MCF 10A (cell line): ENCODE results near the gene MUC22. TPM values are rescaled to one million over a fixed set of nuclear protein-coding genes. Genes with fewer than 3 reads are reported as not detected.
A peak's percentile ranks its signal among the peaks of the same experiment; 100 is the strongest.

ENCODE experiments used
- BruUV-seq: library from RNA; stranded (reverse); fragments of 400-500 nt; replicated peaks from 2 replicates; lab custom pipeline; 2021; lab: Mats Ljungman, UMichigan
- CTCF ChIA-PET: fragments of 300-600 bp; sonication (Branson Sonifier 250); formaldehyde crosslinking; extraction: SDS; loops from one replicate; lab custom pipeline; 2021; ENCODE audit warnings: antibody characterized with exemption, inconsistent platforms; lab: Yijun Ruan, JAX
- POLR2A ChIA-PET: fragments of 300-600, 350-650 bp; sonication (Branson Sonifier 250); formaldehyde crosslinking; extraction: SDS; loops from one replicate; lab custom pipeline; 2020; ENCODE audit warnings: antibody characterized with exemption, inconsistent platforms; lab: Yijun Ruan, JAX
- DNase-seq: peaks from one replicate; pipeline ENCODE4 v3.0.0-alpha.2; 2018; ENCODE audit not compliant: unreplicated experiment
- H3K27ac Mint-ChIP-seq: one replicate; pipeline ENCODE4 v1.8.0; 2022; ENCODE audit warnings: mild to moderate bottlenecking, low read depth, mixed read lengths; ENCODE audit not compliant: unreplicated experiment
- H3K27me3 Mint-ChIP-seq: one replicate; pipeline ENCODE4 v1.8.0; 2022; ENCODE audit warnings: mixed read lengths; ENCODE audit not compliant: insufficient read depth, unreplicated experiment
- H3K36me3 Mint-ChIP-seq: one replicate; pipeline ENCODE4 v1.8.0; 2022; ENCODE audit warnings: mild to moderate bottlenecking, moderate library complexity, mixed read lengths; ENCODE audit not compliant: insufficient read depth, unreplicated experiment
- H3K4me1 Mint-ChIP-seq: one replicate; pipeline ENCODE4 v1.8.0; 2022; ENCODE audit warnings: mixed read lengths; ENCODE audit not compliant: insufficient read depth, unreplicated experiment
- H3K4me3 Mint-ChIP-seq: one replicate; pipeline ENCODE4 v1.8.0; 2022; ENCODE audit warnings: mild to moderate bottlenecking, moderate library complexity, mixed read lengths; ENCODE audit not compliant: unreplicated experiment
- H3K9me3 Mint-ChIP-seq: one replicate; pipeline ENCODE4 v1.8.0; 2022; ENCODE audit warnings: mixed read lengths; ENCODE audit not compliant: unreplicated experiment
- intact Hi-C: fragments of 100-400 bp; cut with micrococcal nuclease; formaldehyde crosslinking; loops from 2 replicates; pipeline ENCODE4 v1.14.1; 2022
- total RNA-seq: library from RNA; stranded (reverse); gene quantifications from 2 replicates; pipeline ENCODE4 v1.2.3, GENCODE V29; 2022
- TF ChIP-seq, protein P1 (sequence below): fragments of 200-600 bp; IDR thresholded peaks from one replicate; pipeline ENCODE4 v1.8.0; 2022; ENCODE audit warnings: antibody characterized with exemption, mild to moderate bottlenecking; ENCODE audit not compliant: unreplicated experiment

Gene MUC22
- total RNA-seq, 1 experiment from 2014 or later, result not detected

DNA sequence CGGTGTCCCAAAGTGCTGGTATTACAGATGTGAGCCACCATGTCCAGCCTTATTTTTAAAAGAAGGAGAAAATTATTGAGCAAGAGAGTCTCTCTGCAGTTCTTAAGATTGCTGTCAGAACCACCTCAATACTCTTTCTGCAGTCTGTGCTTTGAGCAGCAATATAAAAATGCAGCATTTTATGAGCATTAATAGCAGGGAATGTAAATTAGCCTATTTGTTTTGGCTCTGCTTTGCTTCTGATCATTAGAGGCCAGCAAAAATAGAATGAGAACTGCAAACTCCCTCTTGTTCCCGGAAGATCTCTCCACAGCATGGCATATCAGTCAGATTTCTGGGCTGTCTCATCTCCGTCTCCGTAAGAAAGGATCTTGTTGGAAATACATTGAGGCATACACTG, 66.3 kb downstream of the MUC22 start:
- no peak for DNase-seq
- no peaks in the 10 kb centered on the region for H3K36me3 Mint-ChIP-seq
- intact Hi-C loops, result no loop called here
- ChIA-PET CTCF (interaction anchor here (1.2 to 21.4 kb wide), 2 partner anchors 155 to 192 kb away, joined by 3 to 749 read pairs; partner anchors contain the start of genes DDR1, SFTA2 and VARS2), POLR2A (no interaction called here)
- no peak overlapping the region for H3K27ac Mint-ChIP-seq
- no peaks in the 10 kb centered on the region for H3K9me3 Mint-ChIP-seq
- H3K4me3 Mint-ChIP-seq, result no peak overlapping the region
- BruUV-seq, result no TSS peak
- no peaks in the 10 kb centered on the region for H3K27me3 Mint-ChIP-seq
- TF ChIP-seq, protein P1, sequence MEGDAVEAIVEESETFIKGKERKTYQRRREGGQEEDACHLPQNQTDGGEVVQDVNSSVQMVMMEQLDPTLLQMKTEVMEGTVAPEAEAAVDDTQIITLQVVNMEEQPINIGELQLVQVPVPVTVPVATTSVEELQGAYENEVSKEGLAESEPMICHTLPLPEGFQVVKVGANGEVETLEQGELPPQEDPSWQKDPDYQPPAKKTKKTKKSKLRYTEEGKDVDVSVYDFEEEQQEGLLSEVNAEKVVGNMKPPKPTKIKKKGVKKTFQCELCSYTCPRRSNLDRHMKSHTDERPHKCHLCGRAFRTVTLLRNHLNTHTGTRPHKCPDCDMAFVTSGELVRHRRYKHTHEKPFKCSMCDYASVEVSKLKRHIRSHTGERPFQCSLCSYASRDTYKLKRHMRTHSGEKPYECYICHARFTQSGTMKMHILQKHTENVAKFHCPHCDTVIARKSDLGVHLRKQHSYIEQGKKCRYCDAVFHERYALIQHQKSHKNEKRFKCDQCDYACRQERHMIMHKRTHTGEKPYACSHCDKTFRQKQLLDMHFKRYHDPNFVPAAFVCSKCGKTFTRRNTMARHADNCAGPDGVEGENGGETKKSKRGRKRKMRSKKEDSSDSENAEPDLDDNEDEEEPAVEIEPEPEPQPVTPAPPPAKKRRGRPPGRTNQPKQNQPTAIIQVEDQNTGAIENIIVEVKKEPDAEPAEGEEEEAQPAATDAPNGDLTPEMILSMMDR, result no peak
- peaks cover 5% of the 10 kb centered on the region for H3K4me1 Mint-ChIP-seq

DNA sequence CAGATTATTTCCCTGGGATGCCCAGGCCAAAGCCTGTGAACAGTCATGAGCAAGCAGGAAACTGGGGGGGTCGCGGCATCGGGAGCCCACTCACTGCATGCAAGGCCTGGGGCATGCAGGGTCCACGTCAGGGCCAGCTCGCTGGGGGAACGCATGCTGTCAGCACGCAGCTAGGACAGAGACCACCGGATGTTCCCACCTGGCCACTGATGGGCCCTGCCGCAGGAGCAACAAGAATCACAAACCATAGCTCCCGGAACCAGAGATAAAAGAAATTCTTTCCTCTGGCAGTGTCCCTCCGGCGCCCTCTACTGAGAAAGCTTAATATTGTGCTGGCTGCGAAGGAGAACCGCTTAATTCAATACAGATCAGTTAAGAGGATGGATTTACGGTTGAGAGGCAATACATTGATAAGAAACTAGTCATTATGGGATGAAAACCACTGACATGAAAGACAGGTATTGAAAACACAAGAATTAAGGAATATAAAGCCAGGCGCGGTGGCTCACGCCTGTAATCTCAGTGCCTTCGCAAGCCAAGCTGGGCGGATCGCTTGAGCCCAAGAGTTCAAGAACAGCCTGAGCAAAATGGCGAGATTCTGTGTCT, 69.5 kb downstream of the MUC22 start:
- DNase-seq, result peak; percentile 69
- no TSS peak for BruUV-seq
- peaks cover 16% of the 10 kb centered on the region for H3K4me1 Mint-ChIP-seq
- POLR2A ChIA-PET, result interaction anchor here (0.7 to 5.1 kb wide), 15 partner anchors 10 to 509 kb away, joined by 3 to 34 read pairs (median 3); partner anchors contain the start of genes DDR1, GTF2H4, PSORS1C1 and VARS2
- CTCF ChIA-PET, result interaction anchor here (0.5 to 21.4 kb wide), 37 partner anchors 7 to 527 kb away, joined by 3 to 749 read pairs (median 5); partner anchors contain the start of genes C6orf15, CDSN, DDR1 and GTF2H4
- no peaks in the 10 kb centered on the region for H3K27me3 Mint-ChIP-seq
- H3K27ac Mint-ChIP-seq, result no peak overlapping the region
- no peaks in the 10 kb centered on the region for H3K36me3 Mint-ChIP-seq
- TF ChIP-seq, protein P1, result peak; percentile 62
- no peak overlapping the region for H3K4me3 Mint-ChIP-seq
- intact Hi-C loops, result loop anchor here (10.0 kb wide), 1 partner anchor 525 kb away; the partner anchor contains the start of genes GNL1 and PRR3
- H3K9me3 Mint-ChIP-seq, result no peaks in the 10 kb centered on the region

DNA sequence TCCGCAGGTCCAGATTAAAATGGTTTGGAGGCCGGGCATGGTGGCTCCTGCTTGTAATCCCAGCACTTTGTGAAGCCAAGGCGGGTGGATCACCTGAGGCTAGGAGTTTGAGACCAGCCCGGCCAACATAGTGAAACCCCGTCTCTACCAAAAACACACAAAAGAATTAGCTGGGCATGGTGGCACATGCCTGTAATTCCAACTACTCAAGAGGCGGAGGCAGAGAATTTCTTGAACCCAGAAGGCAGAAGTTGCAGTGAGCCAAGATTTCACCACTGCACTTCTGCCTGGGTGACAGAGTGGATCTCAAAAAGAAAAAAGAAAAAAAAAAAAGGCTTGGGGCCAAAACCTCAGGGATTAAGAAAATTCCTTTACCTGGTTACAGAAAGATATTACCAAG, 71.6 kb downstream of the MUC22 start:
- Mint-ChIP-seq H3K36me3 (no peaks in the 10 kb centered on the region), H3K4me3 (no peak overlapping the region), H3K4me1 (peaks cover 21% of the 10 kb centered on the region), H3K27me3 (no peaks in the 10 kb centered on the region), H3K9me3 (no peaks in the 10 kb centered on the region), H3K27ac (peak overlapping the region; percentile 57)
- DNase-seq, result peak; percentile 49
- ChIA-PET POLR2A (interaction anchor here (0.6 to 5.1 kb wide), 13 partner anchors 9 to 471 kb away, joined by 3 to 30 read pairs (median 3); partner anchors contain the start of genes GTF2H4, IER3, PSORS1C1 and VARS2), CTCF (interaction anchor here (0.6 to 21.4 kb wide), 8 partner anchors 12 to 300 kb away, joined by 3 to 749 read pairs (median 4); partner anchors contain the start of genes C6orf15, PSORS1C1, SFTA2 and VARS2)
- no TSS peak for BruUV-seq
- intact Hi-C loops, result loop anchor here (10.0 kb wide), 1 partner anchor 527 kb away; the partner anchor contains the start of genes GNL1 and PRR3
- TF ChIP-seq, protein P1, result no peak

DNA sequence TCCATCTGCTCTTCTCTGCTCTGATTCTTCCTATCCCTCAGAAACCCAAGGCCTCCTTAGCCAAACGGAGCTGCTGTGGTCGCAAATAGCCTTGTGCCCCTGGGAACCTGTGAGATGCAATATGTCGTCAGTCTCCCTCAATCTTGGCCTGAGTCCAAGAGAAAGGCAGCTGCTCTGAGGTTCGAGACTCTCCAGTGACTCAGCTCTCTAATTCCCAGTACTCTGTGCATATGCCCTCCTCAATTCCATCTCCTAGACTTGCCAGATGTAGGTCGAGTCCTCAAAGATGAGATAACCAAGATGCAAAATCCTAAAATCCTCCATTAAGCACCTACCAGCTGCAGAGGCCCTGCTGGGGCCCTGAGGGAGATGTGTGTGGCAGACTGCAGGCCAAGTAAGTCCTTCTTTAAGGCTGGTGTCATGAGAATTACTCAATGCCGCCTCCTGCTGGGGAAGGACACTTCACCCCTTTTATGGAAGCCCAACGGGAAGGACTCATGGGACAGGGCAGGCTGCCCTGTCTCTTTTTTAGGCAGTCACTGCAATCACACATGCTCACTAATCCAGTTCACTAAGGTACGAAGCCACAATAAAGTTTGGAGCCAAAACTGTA, 73.6 kb downstream of the MUC22 start:
- intact Hi-C loops, result loop anchor here (10.0 kb wide), 1 partner anchor 529 kb away; the partner anchor contains the start of genes GNL1 and PRR3
- Mint-ChIP-seq H3K4me1 (peaks cover 31% of the 10 kb centered on the region), H3K36me3 (peaks cover 5% of the 10 kb centered on the region), H3K4me3 (no peak overlapping the region), H3K27me3 (no peaks in the 10 kb centered on the region), H3K9me3 (no peaks in the 10 kb centered on the region), H3K27ac (no peak overlapping the region)
- TF ChIP-seq, protein P1, result peak; percentile 47
- CTCF ChIA-PET, result interaction anchor here (0.6 to 21.4 kb wide), 7 partner anchors 9 to 371 kb away, joined by 3 to 749 read pairs (median 4); partner anchors contain the start of genes C6orf15, PSORS1C1, SFTA2 and VARS2
- BruUV-seq, result no TSS peak
- POLR2A ChIA-PET, result interaction anchor here (0.8 to 1.3 kb wide), 4 partner anchors 10 to 201 kb away, joined by 3 to 4 read pairs (median 3); no protein-coding TSS in a partner anchor
- peak; percentile 54 for DNase-seq
